ENCODE data around the gene MOK.

The MOK gene

DNA sequence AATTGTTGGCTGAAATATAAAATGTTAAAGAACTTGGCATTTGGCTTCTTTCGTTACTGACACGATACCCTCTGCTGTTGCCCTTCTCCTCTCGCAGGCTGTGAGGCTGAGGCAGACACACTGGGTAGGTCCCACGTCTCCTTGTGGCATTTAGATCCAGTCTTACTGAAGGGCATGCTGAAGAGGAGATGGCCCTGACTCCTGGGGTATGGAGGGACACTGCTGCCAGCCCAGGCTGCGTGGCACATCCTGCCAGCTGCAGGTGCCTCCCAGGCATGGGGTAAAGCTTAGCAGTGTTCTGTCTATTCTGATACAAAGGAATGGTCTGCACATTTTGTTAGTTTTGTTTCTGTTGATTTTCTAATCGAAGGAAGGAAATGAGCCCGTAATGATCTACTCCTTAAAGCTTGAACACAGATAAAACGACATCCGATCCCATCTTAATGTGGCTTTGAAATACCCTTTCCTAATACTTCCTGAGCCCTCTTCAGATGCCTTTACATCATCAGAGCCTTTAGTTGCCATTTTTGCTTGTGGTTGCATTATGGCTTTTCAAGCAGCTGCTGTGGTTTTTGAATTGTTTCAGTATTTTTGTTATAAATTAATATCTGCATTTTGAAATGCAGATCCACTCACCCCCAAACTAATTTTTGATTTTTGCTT is 104.1 kb downstream of the MOK start:
- FAIRE-seq, result no peak

DNA sequence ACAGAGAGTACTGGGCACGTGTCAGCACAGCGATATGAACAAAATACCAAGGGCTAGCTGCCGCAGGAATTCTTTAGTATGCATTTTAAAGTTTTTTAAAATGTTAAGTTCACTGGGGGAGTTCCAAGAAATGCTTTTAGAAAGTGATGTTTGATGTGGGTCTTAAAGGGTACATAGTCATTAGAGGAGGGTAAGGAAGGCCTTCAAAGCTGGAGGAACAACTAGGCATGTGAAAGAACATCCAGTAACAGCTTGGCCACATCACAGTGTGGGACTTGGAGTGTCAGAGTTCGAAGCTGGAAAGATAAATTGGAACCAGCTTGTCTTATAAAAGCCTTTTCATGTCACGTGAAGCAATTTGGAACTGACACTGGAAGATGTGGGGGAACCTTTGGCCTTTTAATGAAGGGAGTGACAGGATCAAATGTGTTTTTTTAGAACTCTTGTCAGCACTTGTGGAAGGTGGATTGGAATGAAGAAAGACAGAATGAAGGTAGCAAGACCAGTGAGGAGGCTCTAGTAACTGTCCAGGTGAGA is 107.6 kb downstream of the MOK start:
- no peak for FAIRE-seq

DNA sequence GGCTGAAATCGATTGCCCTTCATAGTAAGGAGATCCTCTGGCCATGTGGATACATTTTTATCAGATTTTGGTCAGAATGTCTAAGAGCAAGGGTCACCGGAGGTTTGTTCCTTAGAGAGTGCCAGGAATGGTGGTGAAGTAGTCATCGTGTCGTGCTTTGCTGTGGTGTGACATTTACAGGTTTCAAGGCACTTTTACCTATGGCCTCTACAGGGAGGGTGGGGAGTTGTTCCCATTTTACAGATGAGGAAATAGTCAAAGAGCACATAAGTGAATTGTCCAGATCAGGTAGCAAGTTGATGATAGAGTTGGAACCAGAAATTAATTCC is 108.1 kb downstream of the MOK start:
- no peak for FAIRE-seq

DNA sequence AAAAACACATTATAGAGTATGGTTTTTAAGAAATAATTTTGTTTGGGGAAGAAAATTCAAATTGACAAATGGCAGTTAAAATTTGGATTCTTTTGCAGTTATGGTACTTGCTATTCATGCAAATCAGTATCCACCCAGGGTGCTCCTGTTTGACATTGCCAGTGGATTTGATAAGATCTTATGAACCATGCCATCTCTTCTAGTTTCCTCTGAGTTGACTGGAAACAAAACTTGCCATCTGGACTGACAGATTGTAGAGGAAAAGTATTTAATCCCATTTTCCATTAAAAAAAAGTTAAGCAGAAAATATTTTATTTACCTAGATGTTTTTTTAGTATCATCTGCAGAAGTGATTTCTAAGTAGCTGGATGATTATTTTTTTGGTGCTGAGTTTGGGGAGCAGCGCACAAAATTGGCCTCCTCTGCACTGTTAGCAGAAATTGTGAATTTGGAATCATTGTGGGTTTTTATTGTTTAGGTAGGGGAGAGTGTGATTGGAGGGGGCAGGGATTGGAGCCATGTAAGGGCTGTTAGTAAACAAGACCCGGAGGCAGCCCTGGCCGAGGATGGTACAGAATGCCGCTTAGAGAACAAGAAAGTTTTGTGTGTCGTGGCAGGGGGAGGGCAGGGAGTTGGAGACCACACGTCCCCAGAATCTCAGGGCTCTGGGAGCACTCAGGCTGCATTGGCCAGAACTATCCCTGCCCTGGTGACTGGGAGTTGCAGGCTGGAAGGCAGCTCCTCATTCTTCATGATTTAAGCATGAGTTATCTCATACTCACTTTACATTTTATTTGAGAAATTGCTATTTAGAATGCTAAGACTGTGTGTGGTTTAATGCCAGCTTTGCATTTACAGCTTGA is 108.7 kb downstream of the MOK start:
- no peak for FAIRE-seq

DNA sequence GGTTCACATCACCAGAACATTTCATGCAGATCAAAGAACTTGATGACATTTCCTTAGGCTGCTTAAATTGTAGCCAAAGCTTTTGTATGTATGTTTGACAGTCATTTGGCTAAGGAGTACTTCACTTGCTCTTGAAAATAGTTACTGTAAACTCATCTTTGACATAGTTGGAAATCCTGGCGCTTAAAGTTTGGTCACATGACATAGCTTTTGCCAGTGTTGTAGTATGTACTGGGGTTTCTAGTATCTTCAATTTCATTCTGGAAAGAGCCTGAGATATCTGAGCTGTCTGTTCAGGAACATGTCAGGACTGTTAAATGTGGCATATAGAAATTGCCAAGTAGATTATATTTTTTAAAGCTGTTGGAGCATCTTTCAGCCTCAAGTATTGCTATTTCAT is 109.5 kb downstream of the MOK start:
- FAIRE-seq, result no peak

DNA sequence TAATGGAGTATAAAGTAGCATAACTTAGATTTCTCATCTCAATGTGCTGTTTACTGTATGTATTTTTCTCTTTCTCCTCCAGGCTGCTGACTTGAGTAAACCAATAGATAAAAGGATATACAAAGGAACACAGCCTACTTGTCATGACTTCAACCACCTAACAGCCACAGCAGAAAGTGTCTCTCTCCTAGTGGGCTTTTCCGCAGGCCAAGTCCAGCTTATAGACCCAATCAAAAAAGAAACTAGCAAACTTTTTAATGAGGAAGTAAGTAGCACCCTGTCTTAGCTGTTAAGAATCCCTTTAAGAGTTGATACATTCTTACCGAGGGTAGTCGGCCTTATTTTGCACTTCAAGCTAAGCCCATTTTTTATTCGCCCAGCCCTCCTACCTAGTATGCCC is 110.1 kb downstream of the MOK start:
- no peak for FAIRE-seq

DNA sequence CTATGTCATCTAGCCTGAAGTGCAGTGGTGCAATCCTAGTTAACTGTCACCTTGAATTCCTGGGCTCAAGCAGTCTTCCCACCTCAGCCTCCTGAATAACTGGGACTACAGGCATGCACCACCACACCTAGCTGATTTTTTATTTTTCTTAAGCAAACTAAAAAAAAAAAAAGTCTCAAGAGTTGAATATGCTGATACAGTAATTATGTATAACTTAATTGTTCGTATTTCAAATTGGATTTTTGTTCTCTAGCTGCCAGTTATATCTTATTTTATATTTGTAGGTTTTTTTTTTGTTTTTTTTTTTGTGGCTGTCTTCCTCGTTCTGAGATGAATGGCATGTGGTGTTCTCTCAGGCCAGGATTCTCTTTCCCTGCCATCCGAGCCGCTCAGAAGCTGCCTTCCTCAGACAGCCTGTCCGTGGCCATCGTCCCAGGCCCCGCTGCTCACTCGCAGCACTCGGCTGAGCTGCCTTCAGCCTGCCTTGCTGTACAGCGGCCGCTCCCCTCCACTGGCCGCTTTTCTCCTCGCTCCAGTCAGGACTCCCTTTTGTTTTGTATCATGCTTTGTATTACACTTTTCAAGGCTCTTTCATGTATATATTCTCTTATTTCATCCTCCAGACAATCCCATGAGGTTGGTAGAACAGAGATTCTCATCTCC is 112.0 kb downstream of the MOK start:
- FAIRE-seq, result no peak

DNA sequence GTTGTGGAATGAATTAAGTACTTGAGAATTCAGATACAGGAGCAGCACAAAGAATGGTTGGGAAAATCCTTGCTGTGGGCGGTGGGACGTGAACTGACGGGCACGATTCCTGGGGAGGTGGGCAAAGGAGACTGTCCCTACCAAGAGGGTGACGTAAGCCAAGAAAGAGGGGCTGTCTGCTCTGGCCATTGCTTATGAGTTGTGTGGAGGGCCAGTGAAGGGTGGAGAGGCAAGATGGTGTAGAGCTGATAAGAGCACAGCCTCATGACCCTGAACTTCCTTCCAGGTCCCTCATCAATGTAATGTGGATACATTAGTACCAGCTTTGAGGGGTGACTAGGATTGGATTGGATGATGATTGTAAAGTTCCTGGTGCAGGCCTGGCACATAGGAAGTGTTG is 115.1 kb downstream of the MOK start:
- FAIRE-seq, result no peak

DNA sequence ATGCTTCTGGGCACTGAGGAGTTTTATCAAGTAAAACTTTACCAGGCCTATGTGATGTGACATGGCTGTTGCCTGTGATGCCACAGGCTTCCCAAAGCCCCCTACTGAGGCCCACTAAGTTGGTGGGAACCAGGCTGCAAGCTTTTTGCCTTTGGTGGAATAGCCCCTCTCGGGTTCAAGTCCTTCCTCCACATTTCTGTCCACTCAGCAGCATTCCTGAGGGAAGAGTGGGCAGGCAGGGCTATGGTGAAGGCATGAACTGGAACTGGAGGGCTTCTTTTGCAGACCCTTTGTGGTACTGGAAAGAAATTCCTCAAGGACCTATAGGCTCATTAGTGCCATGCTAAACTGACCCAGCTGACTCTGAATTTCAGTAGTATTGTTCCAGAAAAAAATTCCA is 116.8 kb downstream of the MOK start:
- FAIRE-seq, result no peak

DNA sequence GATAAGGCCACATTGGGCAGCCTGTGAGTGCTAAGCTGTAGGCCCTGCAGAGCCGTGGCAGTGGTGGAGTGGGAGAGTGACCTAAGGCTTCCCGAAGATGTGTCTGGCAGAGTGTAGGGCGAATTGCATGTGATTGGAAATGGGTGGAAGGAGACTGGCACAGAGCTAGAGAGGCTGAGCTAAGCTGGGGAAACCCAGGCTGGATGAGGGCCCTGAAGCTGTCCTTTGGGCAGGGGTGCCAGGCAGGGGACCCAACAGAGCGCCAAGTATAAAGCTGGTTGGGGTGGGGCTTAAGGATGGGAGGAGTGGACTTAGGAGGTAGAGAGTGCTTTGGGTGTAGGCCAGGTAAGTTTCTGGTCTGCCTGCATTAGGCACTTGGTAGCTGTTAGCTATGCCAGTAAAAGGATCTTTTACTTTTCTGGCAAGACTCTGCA is 117.4 kb downstream of the MOK start:
- no peak for FAIRE-seq

DNA sequence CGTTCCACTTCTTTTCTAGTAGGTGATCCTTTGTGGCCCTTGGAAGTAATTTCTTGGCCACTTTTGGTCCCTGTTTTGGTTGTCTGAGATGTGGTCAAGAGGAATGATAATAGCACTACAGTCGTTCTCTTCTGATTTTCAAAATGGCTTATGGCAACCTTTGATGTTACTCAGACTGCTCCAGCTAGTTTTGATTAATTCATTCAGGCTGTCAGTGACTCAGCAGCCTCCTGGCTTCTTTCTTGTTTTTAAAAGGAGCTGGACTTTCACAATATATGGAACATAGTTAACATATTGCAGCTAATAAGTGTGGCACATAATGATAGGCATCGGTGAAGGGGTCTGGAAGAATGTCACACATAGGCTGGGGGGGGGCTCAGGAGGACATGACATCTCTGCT is 117.9 kb downstream of the MOK start:
- FAIRE-seq, result no peak

DNA sequence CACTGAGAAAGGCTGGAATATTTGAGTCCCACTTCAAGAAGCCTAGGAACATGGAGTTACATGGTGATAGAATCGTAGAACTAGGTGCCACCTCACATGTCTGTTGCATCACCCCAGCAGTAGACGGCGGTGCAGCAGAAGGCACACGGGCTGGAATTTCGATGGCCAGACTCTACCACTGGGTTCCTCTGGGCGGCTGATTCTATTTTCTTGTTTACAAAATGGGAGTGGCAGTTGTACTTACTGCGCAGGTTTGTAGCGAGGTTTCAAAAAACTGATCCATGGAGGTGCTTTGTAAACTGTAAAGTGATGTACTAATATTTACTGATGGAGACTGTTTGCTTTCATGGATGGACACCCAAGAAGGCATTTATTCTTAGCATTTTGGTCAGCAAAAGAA is 119.6 kb downstream of the MOK start:
- FAIRE-seq, result no peak

DNA sequence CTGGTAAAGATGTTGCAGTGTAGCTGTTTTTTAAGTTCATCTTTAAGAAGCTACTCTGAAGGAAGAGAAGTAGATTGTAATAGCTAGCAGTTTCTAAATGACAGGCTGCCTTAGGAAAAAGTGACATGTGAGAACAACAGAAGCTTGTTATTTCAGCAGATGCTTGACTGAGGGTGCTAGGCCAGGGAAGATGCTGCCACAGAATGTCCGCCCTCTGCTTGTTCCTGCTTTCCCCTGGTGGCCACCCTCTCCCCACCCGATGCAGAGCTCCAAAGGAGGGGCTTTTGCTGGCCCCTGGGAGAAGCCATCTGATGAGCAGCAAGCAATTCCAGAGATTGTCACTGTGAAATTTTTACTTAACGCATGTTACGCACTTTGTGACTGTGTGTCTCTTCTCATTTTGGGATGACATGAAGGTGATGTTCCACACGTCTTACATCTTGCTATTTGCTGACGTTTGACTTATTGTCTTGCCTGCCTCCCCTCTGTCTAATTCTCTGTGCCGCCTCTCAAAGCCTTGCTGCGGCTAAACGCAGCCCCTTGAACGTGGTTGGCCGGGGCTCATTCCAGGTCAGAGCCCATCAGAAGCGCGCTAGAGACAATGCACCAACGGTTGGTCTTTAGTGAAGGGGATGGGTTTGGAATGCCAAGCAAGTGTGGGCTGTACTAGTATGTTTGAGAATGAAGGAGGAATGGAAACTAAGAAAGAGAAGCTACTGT is 120.5 kb downstream of the MOK start:
- FAIRE-seq, result no peak

DNA sequence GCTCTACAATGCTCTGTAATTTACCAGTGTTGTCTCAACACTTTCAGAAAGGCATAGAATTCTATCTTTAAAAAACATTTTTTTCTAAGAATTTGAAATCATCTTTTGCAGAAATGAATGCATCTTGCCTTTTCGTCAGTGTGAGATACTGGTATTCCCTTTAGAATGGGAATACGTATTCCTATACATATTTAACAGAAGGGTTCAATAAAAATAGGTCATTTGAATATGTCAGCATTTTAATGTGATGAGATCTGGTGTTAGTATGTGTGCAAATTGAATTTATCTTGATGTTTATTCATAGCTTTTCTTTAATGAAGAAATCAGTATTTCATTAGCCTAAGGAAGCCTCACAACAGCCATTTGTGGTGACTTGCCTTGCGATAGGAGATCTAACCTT is 121.1 kb downstream of the MOK start:
- no peak for FAIRE-seq

DNA sequence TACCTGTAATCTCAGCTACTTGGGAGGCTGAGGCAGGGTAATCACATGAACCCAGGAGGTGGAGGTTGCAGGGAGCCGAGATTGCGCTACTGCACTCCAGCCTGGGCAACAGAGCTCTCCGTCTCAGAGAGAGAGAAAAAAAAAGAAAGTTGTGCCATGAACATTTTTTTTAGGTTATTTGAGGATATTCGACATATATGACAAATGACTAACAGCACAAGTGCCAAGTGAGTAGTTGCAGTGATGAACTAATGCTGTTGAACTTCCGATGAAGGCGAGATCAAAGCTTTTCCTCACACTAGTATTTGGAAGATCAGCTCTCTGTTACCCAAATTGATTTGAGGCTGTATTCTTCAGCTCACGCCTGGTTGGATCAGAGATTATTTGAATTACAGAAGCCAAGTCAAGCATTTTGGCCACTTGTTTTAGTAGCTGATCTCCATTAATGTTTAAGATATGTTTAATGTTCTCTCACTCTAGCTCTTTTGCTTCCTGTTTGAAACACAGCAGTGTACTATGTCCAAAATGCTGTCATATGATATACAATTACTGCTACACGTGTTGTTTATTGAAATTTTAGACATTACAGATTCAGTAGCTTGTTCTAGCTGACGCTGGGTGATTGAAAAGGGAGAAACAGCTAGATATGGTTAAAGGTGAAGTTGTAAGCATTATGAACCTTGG is 121.9 kb downstream of the MOK start:
- no peak for FAIRE-seq

DNA sequence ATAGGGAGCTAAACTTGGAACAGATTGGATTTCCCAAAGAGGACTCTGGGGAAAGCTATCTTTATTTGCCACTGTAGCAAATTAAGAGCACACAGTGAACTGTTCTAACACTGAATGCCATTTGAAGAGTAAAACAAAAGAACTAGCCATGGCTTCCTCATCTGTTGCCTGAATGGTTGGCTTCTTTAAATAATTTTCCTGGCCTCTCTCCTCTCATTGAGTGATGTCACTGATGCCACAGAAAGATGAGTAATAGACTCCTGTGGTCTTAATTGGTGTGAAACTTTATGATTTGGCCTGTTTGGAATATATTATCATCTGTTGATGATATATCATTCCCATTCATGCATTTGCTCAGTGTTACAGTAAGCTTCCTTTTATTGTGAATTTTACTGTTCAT is 122.8 kb downstream of the MOK start:
- FAIRE-seq, result no peak

DNA sequence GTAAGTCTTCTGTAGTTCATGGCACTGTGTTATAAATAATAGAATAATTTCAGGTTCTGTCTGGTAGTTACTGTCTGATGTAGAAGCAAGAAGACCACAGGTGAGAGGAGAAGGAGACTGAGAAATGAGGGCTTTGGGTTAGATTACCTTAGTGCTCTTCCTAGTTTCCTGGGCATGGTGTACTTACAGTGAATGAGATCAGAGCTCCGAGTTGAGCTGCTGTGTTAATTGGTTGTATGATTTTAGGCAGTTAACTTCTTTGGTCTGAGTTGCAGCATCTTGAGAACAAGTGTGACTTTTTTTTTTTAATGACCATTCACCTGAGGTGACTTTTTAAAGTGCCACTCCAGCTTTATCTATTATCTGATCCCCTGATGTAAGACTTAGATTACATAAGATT is 123.8 kb downstream of the MOK start:
- no peak for FAIRE-seq

DNA sequence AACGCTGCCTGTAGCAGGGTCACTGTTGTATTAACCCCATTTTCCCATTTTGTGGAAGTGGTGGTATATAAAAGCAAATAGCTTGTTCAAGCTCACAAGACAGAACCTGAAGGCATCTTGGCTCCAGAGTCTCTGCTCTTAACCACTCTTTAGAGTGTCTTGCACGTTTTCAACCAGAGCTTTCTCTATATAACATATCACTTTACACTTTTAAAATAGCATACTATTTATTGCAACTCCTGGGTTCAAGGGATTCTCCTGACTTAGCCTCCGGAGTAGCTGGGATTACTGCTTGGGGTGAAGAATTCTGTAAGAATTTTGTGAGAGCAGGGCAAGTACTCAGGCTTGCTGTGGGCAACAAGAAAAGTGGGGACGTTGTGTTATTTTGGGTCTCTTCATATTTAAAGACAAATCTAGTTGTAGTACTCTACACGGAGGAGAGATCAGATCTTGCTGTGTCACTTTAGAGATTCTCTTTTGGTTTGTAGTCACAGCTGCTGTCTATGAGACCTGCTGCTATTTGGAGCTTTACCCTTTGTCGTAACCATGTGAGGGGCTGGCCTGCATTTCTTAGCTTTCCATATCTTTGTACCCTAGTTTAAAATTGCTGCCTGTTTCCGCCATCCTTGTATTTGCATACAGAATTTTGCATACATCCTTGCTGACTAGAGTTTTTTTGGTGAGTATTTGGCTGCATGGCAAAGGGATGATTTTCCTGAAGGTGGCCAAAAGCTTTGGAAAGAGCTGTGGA is 124.5 kb downstream of the MOK start:
- no peak for FAIRE-seq
